HG02840 (cell line): ENCODE measurements around the gene SLIT3.
"Not testable (repeated sequence)": the region's sequence is repeated elsewhere in the genome, so short reads cannot be mapped to it uniquely, and the experiment has no call there.

Experiments
- ATAC-seq: cut with Tn5 transposase; IDR thresholded peaks from one replicate; pipeline ENCODE4 v1.9.1; 2021; ENCODE audit warnings: mild to moderate bottlenecking, moderate library complexity, moderate number of reproducible peaks; ENCODE audit not compliant: unreplicated experiment, low FRiP score

Gene SLIT3

DNA sequence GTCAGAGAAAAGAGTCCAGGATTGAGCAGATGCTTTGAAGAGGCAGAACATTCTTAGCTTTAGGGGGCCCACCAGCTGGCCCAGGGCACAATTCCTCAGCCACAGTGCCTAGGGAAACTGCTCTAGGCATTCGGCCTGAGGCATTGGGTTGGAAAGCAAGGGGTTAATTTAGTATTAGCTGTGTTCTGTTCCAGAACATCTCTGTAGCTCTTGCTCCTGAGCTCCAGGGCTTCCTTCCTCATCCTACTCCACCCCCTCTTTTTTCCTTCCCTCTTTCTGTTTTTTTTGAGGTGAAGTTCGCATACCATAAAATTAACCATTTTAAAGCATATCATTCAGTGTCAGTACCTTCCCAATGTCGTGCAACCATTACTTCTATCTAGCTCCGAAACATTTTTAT, 647.3 kb downstream of the SLIT3 start:
- ATAC-seq: no peak

DNA sequence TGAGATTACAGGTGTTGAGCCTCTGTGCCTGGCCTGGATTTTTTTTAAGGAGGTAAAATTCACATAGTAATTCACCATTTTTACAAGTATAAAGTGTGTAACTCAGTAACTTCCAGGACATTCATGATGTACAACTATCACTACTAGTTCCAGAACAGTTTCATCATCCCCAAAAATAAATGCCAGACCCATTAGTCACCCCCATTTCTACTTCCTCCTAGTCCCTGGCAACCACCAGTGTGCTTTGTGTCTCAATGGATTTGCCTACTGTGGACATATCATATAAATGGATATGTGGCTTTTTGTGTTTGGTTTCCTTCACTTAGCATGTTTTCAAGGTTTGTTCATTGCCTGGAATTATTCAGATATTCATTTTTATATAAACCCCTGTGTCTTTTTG, 649.3 kb downstream of the SLIT3 start:
- no peak for ATAC-seq

DNA sequence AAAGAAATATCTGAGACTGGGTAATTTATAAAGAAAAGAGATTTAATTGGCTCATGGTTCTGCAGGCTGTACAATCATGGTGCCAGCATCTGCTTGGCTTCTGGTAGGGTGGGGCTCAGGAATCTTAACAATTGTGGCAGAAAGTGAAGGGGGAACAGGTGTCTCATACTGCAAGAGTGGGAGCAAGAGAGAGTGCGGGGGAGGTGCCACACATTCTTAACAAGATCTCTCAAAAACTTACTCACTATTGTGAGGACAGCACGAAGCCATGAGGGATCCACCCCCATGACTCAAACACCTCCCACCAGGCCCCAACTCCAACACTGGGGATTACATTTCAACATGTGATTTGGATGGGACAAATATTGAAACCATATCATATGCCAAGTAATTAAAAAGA, 651.6 kb downstream of the SLIT3 start:
- ATAC-seq: no peak

DNA sequence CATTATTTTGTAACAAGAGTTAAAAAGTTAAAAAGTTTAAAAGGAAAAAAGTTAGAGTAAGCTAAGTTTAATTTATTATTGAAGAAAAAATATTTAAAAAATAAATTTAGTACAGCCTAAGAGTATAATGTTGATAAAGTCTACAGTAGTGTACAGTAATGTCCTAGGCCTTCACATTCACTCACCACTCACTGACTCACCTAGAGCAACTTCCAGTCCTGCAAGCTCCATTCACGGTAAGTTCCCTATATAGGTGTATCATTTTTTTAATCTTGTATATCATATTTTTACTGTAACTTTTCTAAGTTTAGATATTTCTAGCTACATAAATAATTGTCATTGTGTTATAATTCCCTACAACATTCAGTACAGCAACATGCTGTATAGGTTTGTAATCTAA, 652.4 kb downstream of the SLIT3 start:
- ATAC-seq: no peak

DNA sequence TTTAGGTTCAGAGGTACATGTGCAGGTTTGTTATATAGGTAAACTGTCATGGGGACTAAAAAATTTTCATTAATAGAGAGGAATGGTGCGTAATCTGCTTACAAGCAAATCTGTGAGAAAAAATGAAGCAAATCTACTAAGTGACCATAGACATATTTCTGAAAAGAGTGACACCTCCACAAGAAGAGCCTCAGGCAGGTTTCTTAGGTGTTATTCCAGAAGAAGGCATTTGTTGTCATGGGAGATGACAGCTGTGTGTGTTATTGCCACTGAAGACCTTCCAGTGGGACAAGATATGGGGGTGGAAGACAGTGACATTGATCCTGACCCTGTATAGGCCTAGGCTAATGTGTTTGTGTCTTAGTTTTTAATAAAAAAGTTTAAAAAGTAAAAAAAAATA, 652.9 kb downstream of the SLIT3 start:
- ATAC-seq: no peak

DNA sequence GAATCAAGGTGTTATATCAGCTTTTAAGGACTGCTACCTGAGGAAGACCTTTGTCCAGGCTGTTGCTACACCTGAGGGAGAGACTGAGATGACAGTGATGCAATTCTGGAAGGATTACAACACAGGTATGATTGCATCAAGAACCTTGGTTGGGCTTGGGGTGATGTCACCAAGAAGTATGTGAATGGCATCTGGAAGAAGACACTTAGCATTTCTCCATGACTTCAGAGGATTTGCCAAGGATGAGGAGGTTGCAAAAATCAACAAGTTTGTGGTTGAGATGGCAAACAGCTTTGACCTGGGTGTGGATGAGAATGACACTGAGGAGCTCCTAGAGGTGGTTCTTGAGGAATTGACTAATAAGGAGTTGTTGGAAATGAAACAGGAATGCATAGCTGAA, 653.9 kb downstream of the SLIT3 start:
- no peak for ATAC-seq

DNA sequence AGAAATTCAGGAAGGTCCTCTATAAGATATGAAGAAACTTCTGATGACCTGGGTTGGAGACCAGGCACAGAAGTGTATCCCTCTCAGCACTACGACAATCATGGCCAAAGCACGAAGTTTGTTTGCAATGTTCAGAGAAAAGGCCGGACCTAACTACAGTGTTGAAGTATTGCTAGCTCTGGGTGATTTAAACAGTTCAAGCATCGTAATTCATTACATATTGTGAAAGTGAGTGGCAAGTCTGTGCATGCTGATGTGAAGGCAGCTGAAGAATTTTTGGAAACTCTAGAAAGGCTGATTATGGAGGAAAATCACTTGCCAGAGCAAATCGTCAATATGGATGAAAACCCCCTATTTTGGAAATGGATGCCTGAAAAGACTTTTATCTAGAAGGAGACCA, 654.6 kb downstream of the SLIT3 start:
- ATAC-seq: no peak

DNA sequence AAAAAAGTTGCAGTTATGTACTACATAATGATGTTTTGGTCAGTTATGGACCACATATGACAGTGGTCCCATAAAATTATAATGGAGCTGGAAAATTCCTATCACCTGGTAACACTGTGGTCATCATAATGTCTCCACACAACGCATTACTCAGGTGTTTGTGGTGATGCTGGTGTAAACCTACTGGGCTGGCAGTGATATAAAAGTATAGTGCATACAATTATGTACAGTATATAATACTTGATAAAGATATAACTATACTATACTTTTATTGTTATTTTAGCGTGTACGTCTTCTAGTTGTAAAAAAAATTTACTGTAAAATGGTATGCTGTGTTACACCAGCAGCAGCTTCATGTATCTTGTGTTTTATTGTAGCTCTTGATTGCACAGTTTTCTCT, 655.7 kb downstream of the SLIT3 start:
- ATAC-seq: no peak

DNA sequence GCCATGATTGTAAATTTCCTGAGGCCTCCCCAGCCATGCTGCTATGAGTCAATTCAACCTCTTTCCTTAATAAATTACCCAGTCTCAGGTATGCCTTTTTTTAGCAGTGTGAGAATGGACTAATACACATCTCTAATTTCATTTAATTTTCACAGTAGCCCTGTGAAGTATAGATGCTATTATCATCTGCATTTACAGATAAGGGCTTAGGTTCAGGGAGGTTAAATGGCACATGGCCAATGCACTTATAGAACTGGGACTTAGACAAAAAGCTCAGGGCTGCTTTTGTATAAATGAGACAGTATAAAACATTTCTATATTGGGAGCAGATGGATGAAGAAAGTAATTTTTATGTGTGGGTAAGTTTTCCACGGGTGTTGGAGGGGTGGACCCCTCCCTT, 658.9 kb downstream of the SLIT3 start:
- no peak for ATAC-seq

DNA sequence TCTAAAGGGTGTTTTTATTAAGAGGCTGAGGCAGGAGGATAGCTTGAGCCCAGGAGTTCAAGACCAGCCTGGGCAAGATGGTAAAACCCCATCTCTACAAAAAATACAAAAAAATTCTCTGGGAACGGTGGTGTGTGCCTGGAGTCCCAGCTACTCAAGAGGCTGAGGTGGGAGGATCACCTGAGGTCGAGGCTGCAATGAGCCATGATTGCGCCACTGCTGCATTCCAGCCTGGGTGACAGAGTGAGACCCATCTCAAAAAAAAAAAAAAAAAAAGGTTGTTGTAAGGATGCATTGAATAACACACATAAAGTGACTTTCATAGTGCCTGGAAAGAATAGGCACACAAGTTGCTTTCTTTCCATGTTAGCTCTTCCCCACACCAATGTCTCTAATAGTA, 662.1 kb downstream of the SLIT3 start:
- ATAC-seq: not testable (repeated sequence)

DNA sequence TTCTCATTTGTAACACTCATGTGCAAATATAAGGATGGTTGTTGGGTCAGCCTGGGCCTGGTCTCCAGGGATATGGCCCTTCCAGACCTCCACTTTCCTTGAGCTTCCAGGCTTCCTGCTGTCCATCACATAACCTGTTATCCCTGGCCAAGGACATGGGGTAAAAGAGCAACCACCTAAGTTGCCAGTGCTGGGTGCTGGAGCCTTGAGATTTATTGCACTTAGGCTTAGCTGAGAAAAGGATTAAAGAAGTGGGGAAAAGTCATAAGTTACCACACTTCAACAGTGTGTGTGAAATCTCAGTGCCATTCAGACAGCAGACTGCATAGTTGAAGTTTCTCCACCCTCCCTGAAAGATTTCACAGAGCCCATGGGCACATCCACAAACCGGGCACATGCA, 663.1 kb downstream of the SLIT3 start:
- ATAC-seq: no peak

DNA sequence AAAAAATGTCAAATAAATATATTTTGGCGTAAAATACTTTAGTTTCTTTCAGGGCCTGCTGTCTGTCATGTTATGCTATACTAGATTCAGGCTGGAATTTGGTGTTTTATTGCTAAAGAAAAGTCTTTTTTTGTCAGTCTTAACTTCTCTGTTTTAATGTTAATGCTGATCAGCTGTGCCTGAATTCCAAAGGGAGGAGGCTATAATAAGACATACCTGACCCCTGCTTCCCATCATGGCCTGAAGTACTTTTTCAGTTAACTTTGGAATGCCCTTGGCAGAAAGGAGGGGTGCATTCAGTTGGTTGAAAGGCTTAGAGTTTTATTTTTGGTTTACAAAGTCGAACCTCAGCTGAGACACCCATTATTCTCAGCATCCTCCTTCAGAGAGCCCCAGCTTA, 663.7 kb downstream of the SLIT3 start:
- no peak for ATAC-seq

DNA sequence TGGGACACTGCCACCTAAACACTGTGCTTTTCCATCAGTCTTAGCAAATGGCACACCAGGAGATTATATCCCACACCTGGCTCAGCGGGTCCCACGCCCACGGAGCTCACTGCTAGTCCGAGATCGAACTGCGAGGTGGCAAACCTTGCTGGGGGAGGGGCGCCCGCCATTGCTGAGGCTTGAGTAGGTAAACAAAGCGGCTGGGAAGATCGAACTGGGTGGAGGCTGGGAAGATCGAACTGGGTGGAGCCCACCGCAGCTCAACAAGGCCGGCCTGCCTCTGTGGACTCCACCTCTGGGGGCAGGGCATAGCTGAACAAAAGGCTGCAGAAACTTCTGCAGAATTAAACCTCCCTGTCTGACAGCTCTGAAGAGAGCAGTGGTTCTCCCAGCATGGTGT, 670.0 kb downstream of the SLIT3 start:
- ATAC-seq: not testable (repeated sequence)

DNA sequence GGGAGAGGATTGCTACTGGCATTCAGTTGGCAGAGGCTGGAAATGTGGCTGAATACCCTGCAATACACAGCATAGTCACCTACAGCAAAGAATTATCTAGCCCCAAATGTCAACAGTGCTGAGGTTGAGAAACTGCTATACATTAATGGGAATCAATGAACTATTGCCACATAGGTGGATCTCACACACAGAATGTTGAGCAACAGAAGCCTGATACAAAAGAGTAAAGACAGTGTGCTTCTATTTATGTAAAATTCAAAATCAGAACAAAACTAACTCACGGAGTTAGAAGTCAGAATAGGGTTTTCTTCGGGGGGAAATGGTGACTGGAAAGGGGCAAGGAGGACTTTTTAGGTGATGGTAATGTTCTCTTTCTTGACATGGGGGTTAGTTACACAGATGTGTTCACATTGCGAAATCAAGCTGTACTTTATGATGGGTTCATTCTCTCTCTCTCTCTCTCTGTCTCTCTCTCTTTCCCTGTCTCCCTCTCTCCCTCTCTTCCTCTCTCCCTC, 676.0 kb downstream of the SLIT3 start:
- ATAC-seq: no peak

DNA sequence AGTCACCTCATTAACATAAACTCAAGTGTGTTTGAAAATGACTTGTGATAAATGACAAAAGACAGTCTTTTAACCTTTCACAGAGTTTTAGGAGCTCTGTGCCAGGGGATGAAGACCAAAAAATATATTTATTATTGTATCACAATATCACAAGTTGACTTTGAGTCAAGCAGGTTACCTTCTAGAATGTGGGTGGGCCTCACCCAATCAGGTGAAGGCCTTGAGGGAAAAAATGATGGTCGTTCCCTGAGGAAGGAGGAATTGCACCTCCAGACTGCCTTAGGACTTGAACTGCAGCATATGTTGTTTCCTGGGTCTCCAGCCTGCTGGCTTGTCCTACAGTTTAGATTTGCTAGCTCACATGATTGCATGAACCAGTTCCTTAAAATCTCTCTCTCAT, 680.1 kb downstream of the SLIT3 start:
- ATAC-seq: no peak

DNA sequence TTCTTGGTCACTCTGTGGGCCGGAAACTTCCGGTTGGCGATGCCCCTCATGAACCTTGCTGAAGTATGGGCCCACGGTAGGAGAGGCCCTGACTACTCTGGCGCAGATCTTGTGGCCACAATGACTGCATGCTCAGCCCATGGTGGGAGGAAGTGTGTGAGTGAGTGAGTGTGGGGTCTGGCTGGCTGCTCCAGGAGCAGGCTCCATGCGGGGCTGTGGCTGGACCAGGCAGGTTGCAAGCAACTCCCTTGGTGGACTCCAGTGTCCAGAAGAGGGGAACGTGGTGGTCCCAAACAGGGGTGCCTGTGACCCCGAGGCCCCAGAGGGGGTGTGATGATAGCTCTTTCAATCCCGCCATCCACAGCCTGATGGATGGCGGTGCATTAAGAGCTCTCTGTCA, 686.3 kb downstream of the SLIT3 start:
- no peak for ATAC-seq

DNA sequence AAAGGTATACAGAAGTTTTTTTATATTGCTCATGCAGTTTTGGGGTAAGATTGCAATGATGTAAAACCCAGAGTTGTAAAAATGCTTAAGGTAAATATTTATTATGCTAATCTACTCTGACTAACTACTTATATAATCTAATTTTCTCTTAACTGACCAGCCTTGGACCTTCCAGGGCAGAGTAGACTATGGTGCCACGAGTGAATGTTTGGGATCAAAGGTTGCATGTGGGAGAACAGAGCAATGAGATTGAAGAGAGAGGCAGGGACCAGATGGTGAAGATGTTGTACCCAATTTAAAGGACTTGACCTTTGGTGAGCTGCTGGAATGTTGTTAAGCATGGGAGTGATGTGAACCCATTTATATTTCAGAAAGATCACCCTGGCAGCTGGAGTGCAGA, 686.9 kb downstream of the SLIT3 start:
- ATAC-seq: no peak

DNA sequence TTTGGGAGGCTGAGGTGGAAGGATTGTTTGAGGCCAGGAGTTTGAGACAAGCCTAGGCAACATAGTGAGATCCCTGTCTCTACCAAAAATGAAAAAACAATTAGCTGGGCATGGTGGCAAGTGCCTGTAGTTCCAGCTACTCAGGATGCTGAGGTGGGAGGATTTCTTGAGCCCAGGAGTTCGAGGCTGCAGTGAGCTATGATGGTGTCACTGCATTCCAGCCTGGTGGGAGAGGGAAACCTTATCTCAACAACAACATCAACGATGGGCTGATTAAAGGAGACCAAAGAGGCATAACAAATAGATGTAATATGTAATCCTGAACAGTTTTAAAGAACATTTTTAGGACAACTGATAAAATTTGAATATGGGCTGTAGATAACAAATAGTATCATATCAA, 687.5 kb downstream of the SLIT3 start:
- ATAC-seq: no peak

DNA sequence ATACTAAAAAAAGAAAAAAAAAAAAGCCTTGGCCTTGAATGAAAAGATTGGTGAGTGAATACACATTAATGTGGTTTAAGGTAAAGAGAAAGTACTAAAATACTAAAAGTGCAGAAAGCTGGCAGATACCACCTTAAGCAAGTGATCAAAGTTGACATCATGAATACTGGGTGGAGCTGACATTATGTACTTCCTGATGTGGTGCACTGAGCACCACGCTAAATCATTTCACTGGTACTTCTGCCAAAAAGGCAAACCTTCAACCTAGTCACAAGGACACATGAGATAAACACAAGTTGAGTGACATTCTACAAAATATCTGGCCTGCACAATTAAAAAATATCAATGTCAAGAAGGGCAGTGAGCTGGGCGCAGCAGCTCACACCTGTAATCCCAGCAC, 687.9 kb downstream of the SLIT3 start:
- ATAC-seq: no peak

DNA sequence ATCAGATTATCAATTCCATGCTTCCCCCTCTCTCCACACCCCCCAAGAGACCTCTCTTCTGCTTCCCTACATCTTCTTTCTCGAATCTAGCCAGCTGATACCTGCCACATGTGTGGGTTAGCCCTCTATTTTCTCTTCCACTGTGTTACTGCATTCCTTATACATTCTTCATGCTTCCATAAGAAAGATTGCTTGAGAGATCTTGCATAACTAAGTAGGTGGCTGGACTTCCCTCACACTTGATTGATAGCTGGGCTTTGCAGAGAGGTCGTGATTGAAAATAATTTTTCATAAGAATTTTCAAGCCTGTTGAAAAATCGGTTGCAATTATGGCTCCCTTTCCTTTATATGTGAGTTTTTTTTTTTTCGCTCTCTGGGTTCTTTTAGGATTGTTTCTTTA, 688.8 kb downstream of the SLIT3 start:
- ATAC-seq: no peak
